ENCODE results near the gene SLIT3. TPM values are rescaled to one million over a fixed set of nuclear protein-coding genes. Genes with fewer than 3 reads are reported as not detected.

Gene SLIT3
- total and polyA plus RNA-seq, 2 experiments from 2014 or later: 0.59 to 0.71 TPM

DNA sequence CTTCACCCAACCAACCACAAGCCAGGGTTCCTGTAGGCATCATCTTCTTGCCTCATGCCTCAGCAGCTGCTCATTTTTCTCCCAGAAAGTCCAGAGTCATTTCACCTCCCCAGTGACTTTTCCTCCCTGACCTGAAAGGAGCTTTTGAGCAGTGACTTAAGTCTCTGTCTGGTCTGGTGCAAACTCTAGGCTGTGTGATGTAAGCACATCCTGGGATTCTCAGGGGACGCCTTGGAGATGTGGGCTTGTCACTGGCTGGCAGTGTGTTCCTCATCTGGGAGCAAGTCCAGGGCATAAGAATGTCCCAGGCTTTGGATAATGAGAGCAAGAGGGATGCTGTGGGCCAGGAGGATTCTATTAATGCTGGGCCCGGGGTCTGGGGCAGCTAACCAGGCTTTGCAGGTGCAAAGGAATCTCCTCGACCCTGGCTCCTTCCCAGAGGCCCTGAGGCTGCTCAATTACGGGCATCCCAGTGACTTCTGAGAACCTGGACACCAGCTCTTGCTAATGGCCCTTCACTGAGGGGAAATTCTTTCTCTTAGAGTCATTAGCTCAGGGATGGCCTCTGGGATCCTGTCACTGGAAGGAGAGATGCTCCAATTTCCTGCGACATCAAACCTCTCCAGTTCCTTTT, 510.8 kb downstream of the SLIT3 start:
- DNase-seq (ENCODE audit: low spot score) (no peak), ATAC-seq (no peak)
- Mint-ChIP-seq H3K36me3 (ENCODE audit: low read depth) (no peaks in the 10 kb centered on the region), H3K4me3 (no peak overlapping the region), H3K9me3 (no peaks in the 10 kb centered on the region), H3K27me3 (ENCODE audit: insufficient read depth, low read depth, poor library complexity) (no peaks in the 10 kb centered on the region), H3K27ac (no peak overlapping the region), H3K4me1 (peaks cover 19% of the 10 kb centered on the region)
- no peak overlapping the region for H3K4me3 ChIP-seq
- no peaks in the 10 kb centered on the region for H4K20me1 ChIP-seq (replicated peaks; ENCODE audit: insufficient read depth)
- H3K27me3 ChIP-seq (ENCODE audit: insufficient read depth): no peaks in the 10 kb centered on the region
- no peaks in the 10 kb centered on the region for H3K79me2 ChIP-seq (replicated peaks; ENCODE audit: insufficient read depth)
- no peaks in the 10 kb centered on the region for H3F3A ChIP-seq (replicated peaks; ENCODE audit: low read depth)
- H2AFZ ChIP-seq: no peak overlapping the region
- H3K4me2 ChIP-seq: no peak overlapping the region
- H3K36me3 ChIP-seq (ENCODE audit: insufficient read depth): no peaks in the 10 kb centered on the region
- TF ChIP-seq EZH2phosphoT487 (IDR thresholded peaks at IDR 0.05; ENCODE audit: unreplicated experiment) (no peak), JUNB (IDR thresholded peaks at IDR 0.05; ENCODE audit: unreplicated experiment) (no peak), EZH2 (IDR thresholded peaks at IDR 0.05; ENCODE audit: low read depth, unreplicated experiment) (no peak)
- TF ChIP-seq, protein P1, sequence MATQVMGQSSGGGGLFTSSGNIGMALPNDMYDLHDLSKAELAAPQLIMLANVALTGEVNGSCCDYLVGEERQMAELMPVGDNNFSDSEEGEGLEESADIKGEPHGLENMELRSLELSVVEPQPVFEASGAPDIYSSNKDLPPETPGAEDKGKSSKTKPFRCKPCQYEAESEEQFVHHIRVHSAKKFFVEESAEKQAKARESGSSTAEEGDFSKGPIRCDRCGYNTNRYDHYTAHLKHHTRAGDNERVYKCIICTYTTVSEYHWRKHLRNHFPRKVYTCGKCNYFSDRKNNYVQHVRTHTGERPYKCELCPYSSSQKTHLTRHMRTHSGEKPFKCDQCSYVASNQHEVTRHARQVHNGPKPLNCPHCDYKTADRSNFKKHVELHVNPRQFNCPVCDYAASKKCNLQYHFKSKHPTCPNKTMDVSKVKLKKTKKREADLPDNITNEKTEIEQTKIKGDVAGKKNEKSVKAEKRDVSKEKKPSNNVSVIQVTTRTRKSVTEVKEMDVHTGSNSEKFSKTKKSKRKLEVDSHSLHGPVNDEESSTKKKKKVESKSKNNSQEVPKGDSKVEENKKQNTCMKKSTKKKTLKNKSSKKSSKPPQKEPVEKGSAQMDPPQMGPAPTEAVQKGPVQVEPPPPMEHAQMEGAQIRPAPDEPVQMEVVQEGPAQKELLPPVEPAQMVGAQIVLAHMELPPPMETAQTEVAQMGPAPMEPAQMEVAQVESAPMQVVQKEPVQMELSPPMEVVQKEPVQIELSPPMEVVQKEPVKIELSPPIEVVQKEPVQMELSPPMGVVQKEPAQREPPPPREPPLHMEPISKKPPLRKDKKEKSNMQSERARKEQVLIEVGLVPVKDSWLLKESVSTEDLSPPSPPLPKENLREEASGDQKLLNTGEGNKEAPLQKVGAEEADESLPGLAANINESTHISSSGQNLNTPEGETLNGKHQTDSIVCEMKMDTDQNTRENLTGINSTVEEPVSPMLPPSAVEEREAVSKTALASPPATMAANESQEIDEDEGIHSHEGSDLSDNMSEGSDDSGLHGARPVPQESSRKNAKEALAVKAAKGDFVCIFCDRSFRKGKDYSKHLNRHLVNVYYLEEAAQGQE (IDR thresholded peaks at IDR 0.05; ENCODE audit: unreplicated experiment): no peak
- H3K27ac ChIP-seq (ENCODE audit: low read depth): no peak overlapping the region
- H3K9me2 ChIP-seq (ENCODE audit: insufficient read depth): peaks cover 5% of the 10 kb centered on the region
- peaks cover 5% of the 10 kb centered on the region; the same call in 1 of the 2 replicates for H3K4me1 ChIP-seq (ENCODE audit: insufficient read depth)

GRCh38 chr5:168788786-168789185, 512.2 kb downstream of the SLIT3 start:
- H3K36me3 Mint-ChIP-seq (ENCODE audit: low read depth): no peaks in the 10 kb centered on the region
- H3K36me3 ChIP-seq (ENCODE audit: insufficient read depth): no peaks in the 10 kb centered on the region
- no peaks in the 10 kb centered on the region for H3F3A ChIP-seq (replicated peaks; ENCODE audit: low read depth)
- no peak overlapping the region for H3K4me3 Mint-ChIP-seq
- H3K9me2 ChIP-seq (ENCODE audit: insufficient read depth): peaks cover 5% of the 10 kb centered on the region
- TF ChIP-seq ETS1 (IDR thresholded peaks at IDR 0.05): no peak
- no peak for TF ChIP-seq JUNB (IDR thresholded peaks at IDR 0.05; ENCODE audit: unreplicated experiment)
- no peak for TF ChIP-seq ZNF331 (CRISPR knock-in tag; IDR thresholded peaks at IDR 0.05; ENCODE audit: low read depth)
- no peak for TF ChIP-seq NANOG (IDR thresholded peaks at IDR 0.05; ENCODE audit: borderline replicate concordance)
- no peak for TF ChIP-seq POLR2AphosphoS5 (IDR thresholded peaks at IDR 0.05; ENCODE audit: low read depth)
- TF ChIP-seq, protein P1 (IDR thresholded peaks at IDR 0.05; ENCODE audit: unreplicated experiment): no peak
- TF ChIP-seq EZH2 (IDR thresholded peaks at IDR 0.05; ENCODE audit: low read depth, unreplicated experiment): no peak
- no peak for TF ChIP-seq ZNF114 (CRISPR knock-in tag; IDR thresholded peaks at IDR 0.05)
- no peak for TF ChIP-seq EZH2phosphoT487 (IDR thresholded peaks at IDR 0.05; ENCODE audit: unreplicated experiment)
- TF ChIP-seq CREB1 (CRISPR knock-in tag; IDR thresholded peaks at IDR 0.05; ENCODE audit: low read depth): no peak
- no peak for ATAC-seq
- H3K4me1 ChIP-seq (ENCODE audit: insufficient read depth): peaks cover 5% of the 10 kb centered on the region; the same call in 1 of the 2 replicates
- H3K27me3 ChIP-seq (ENCODE audit: insufficient read depth): no peaks in the 10 kb centered on the region
- H4K20me1 ChIP-seq (replicated peaks; ENCODE audit: insufficient read depth): no peaks in the 10 kb centered on the region
- H3K27ac Mint-ChIP-seq: no peak overlapping the region
- peaks cover 15% of the 10 kb centered on the region for H3K4me1 Mint-ChIP-seq
- no peak overlapping the region for H3K4me2 ChIP-seq
- no peak overlapping the region for H2AFZ ChIP-seq
- H3K9me3 Mint-ChIP-seq: no peaks in the 10 kb centered on the region
- DNase-seq (ENCODE audit: low spot score): no peak
- no peak overlapping the region for H3K27ac ChIP-seq (ENCODE audit: low read depth)
- H3K4me3 ChIP-seq: no peak overlapping the region
- no peaks in the 10 kb centered on the region for H3K79me2 ChIP-seq (replicated peaks; ENCODE audit: insufficient read depth)
- no peaks in the 10 kb centered on the region for H3K27me3 Mint-ChIP-seq (ENCODE audit: insufficient read depth, low read depth, poor library complexity)

Data from GM23338 (cell line).